Neural progenitor cell (in vitro differentiated cells): ENCODE results near the gene ZNF564.

Experiments
- EZH2phosphoT487 ChIP-seq: fragments of 200-600 bp; sonication (generic); IDR thresholded peaks from 2 replicates; pipeline ENCODE4 v1.6.1; 2017; ENCODE audit warnings: antibody characterized with exemption
- TF ChIP-seq, protein P1 (sequence below): fragments of 200-600 bp; sonication (generic); IDR thresholded peaks from 2 replicates; pipeline ENCODE4 v1.5.1; 2017; ENCODE audit warnings: antibody characterized with exemption, mild to moderate bottlenecking

DNA sequence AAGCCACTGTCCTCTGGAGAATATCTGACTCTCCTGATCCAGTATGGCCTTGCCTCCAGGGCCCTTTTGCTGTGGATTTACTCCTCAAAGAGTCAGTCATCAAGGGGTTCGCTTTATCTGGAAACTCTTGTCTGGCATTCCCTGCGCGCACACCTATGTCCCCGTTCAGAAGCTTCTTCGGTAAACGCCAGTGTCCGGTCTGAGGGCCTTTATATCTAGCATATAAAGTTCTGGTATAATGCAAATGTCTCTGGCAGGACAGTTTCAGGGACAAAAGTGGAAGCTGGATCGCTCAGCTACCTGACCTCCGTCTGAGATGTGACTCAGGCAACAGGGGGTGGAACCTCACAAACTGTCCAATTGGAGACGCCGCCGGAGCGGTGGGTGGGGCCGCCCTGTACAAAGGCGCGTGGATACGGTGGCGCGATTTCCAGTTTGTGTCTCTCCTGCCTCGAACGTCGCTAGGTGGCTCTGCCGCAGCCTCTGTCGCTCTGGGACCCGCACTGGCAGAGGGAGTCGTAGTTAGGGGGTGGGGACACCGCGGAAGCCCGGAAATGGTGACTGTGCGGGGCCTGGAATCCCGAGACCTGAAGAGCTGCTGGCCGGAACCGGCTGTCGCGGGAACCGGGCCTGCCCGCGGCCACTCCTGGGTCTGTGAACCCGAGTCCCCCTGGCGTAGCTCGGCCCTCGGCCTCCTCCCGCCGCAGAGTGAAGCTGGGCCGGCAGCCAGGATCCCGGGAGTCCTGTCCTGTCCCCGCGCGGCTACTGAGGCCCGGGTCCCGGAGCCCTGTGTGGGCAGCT, 56.1 kb downstream of the ZNF564 start:
- TF ChIP-seq, protein P1, sequence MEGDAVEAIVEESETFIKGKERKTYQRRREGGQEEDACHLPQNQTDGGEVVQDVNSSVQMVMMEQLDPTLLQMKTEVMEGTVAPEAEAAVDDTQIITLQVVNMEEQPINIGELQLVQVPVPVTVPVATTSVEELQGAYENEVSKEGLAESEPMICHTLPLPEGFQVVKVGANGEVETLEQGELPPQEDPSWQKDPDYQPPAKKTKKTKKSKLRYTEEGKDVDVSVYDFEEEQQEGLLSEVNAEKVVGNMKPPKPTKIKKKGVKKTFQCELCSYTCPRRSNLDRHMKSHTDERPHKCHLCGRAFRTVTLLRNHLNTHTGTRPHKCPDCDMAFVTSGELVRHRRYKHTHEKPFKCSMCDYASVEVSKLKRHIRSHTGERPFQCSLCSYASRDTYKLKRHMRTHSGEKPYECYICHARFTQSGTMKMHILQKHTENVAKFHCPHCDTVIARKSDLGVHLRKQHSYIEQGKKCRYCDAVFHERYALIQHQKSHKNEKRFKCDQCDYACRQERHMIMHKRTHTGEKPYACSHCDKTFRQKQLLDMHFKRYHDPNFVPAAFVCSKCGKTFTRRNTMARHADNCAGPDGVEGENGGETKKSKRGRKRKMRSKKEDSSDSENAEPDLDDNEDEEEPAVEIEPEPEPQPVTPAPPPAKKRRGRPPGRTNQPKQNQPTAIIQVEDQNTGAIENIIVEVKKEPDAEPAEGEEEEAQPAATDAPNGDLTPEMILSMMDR = peak; percentile 54
- TF ChIP-seq EZH2phosphoT487 = no peak
